Stimulated activated CD4-positive, alpha-beta T cell treated with anti-CD3 and anti-CD28 coated beads, Interleukin-1b, Interleukin-23, amount 100 ng/mL, for 1 hour (primary cell): Measurements from ENCODE around the gene FAM174A.
"Not testable (repeated sequence)": the region's sequence is repeated elsewhere in the genome, so short reads cannot be mapped to it uniquely, and the experiment has no call there.

Experiments used
- DNase-seq, 2 donors: peaks; one replicate each; pipeline ENCODE4 v3.0.0-alpha.2; 2020; ENCODE audit warnings: low read depth in 2 of 2

Gene FAM174A

GRCh38 chr5:100576217-100576751, 41.1 kb downstream of the FAM174A start:
- no peak for DNase-seq

- DNase-seq = no peak
Measured at GRCh38 chr5:100577506-100577905, 42.3 kb downstream of the FAM174A start.

- DNase-seq = no peak
Measured at GRCh38 chr5:100584069-100584468, 48.9 kb downstream of the FAM174A start.

GRCh38 chr5:100584889-100585288, 49.7 kb downstream of the FAM174A start:
- no peak for DNase-seq

GRCh38 chr5:100590867-100591266, 55.7 kb downstream of the FAM174A start:
- DNase-seq = no peak

- no peak for DNase-seq
Measured at GRCh38 chr5:100595152-100595811, 60.1 kb downstream of the FAM174A start.

- DNase-seq = no peak
Measured at GRCh38 chr5:100595812-100596173, 60.6 kb downstream of the FAM174A start.

- no peak for DNase-seq
Measured at GRCh38 chr5:100598446-100598845, 63.3 kb downstream of the FAM174A start.

- no peak for DNase-seq
Measured at GRCh38 chr5:100600298-100600994, 65.3 kb downstream of the FAM174A start.

- no peak for DNase-seq
Measured at GRCh38 chr5:100603141-100603540, 68.0 kb downstream of the FAM174A start.

GRCh38 chr5:100604021-100604420, 68.8 kb downstream of the FAM174A start:
- DNase-seq = not testable (repeated sequence)

- no peak for DNase-seq
Measured at GRCh38 chr5:100609594-100609993, 74.4 kb downstream of the FAM174A start.

- no peak for DNase-seq
Measured at GRCh38 chr5:100614308-100614707, 79.1 kb downstream of the FAM174A start.

- DNase-seq = no peak
Measured at GRCh38 chr5:100615362-100615761, 80.2 kb downstream of the FAM174A start.

- DNase-seq = no peak
Measured at GRCh38 chr5:100616291-100616690, 81.1 kb downstream of the FAM174A start.

GRCh38 chr5:100616981-100617380, 81.8 kb downstream of the FAM174A start:
- no peak for DNase-seq

- DNase-seq = no peak
Measured at GRCh38 chr5:100623719-100624118, 88.5 kb downstream of the FAM174A start.

- no peak for DNase-seq
Measured at GRCh38 chr5:100634937-100635534, 99.9 kb downstream of the FAM174A start.
